HEK293 (cell line): ENCODE measurements around the gene NINJ2.

Experiments
- CTCF ChIA-PET: fragments of 350-600 bp; formaldehyde crosslinking; extraction: SDS; loops from one replicate; lab custom pipeline; 2021; ENCODE audit warnings: antibody characterized with exemption; lab: Yijun Ruan, JAX
- POLR2A ChIA-PET: fragments of 300-600 bp; formaldehyde crosslinking; extraction: SDS; loops from one replicate; lab custom pipeline; 2020; ENCODE audit warnings: antibody characterized with exemption, inconsistent platforms; lab: Yijun Ruan, JAX
- H3K27ac ChIP-seq: fragments of 200-500 bp; sonication (Bioruptor generic); 2 replicates; pipeline ENCODE4 v1.5.1; 2014; ENCODE audit warnings: low read depth, low read length, control low read depth, inconsistent platforms; ENCODE audit errors: extremely low read depth
- H3K36me3 ChIP-seq, 2 experiments: fragments of 200-500 bp in 1 of 2; sonication (Bioruptor generic) in 1 of 2; 1 replicate in 1 of 2; 2 replicates in 1 of 2; pipeline ENCODE4 v1.5.1; 2014 to 2017; ENCODE audit warnings: inconsistent platforms in 2 of 2, low read length in 2 of 2; ENCODE audit not compliant: control insufficient read depth in 2 of 2, insufficient read depth in 1 of 2
- H3K4me1 ChIP-seq: fragments of 200-500 bp; sonication (Bioruptor generic); 2 replicates; pipeline ENCODE4 v1.5.1; 2014; ENCODE audit warnings: mild to moderate bottlenecking, low read length, inconsistent platforms; ENCODE audit not compliant: control insufficient read depth, insufficient read depth
- H3K4me3 ChIP-seq: 2 replicates; pipeline ENCODE4 v1.5.1; 2011; ENCODE audit warnings: low read depth, mild to moderate bottlenecking, control low read depth, low read length, moderate library complexity
- H3K9me3 ChIP-seq: fragments of 200-500 bp; sonication (Bioruptor generic); 2 replicates; pipeline ENCODE4 v1.5.1; 2014; ENCODE audit warnings: low read depth, low read length, inconsistent platforms; ENCODE audit not compliant: control insufficient read depth, insufficient read depth
- CTCF ChIP-seq: fragments of 450-650 bp; formaldehyde crosslinking; IDR thresholded peaks from 2 replicates; pipeline ENCODE4 v1.5.1; 2016; ENCODE audit warnings: missing biosample characterization, missing genetic modification characterization
- EGR2 ChIP-seq: fragments of 450-650 bp; formaldehyde crosslinking; IDR thresholded peaks from 2 replicates; pipeline ENCODE4 v1.5.1; 2016; ENCODE audit warnings: low read depth, missing biosample characterization, missing genetic modification characterization
- FEZF1 ChIP-seq: fragments of 450-650 bp; formaldehyde crosslinking; IDR thresholded peaks from 2 replicates; pipeline ENCODE4 v1.5.1; 2016; ENCODE audit warnings: missing biosample characterization, missing genetic modification characterization
- MEIS1 ChIP-seq: sonication (generic); formaldehyde crosslinking; IDR thresholded peaks from 2 replicates; pipeline ENCODE4 v1.8.1; 2022; ENCODE audit warnings: missing genetic modification reagents, mild to moderate bottlenecking, borderline replicate concordance
- PRDM10 ChIP-seq: fragments of 450-650 bp; formaldehyde crosslinking; IDR thresholded peaks from 2 replicates; pipeline ENCODE4 v1.5.1; 2016; ENCODE audit warnings: missing biosample characterization, missing genetic modification characterization
- SALL2 ChIP-seq: fragments of 450-650 bp; formaldehyde crosslinking; IDR thresholded peaks from 2 replicates; pipeline ENCODE4 v1.5.0; 2017; ENCODE audit warnings: missing biosample characterization, mild to moderate bottlenecking, missing genetic modification characterization, borderline replicate concordance
- ZBTB21 ChIP-seq: fragments of 450-650 bp; formaldehyde crosslinking; IDR thresholded peaks from 2 replicates; pipeline ENCODE4 v1.5.1; 2017; ENCODE audit warnings: missing biosample characterization, missing genetic modification characterization
- ZEB2 ChIP-seq: fragments of 450-650 bp; formaldehyde crosslinking; IDR thresholded peaks from 2 replicates; pipeline ENCODE4 v1.5.1; 2016; ENCODE audit warnings: missing biosample characterization, missing genetic modification characterization
- ZFHX2 ChIP-seq: fragments of 450-650 bp; formaldehyde crosslinking; conservative IDR thresholded peaks from 2 replicates; pipeline ENCODE4 v1.5.1; 2016; ENCODE audit warnings: missing biosample characterization, missing genetic modification characterization
- ZNF175 ChIP-seq: fragments of 450-650 bp; formaldehyde crosslinking; IDR thresholded peaks from 2 replicates; pipeline ENCODE4 v1.5.1; 2016; ENCODE audit warnings: missing biosample characterization, missing genetic modification characterization
- ZNF214 ChIP-seq: fragments of 450-650 bp; formaldehyde crosslinking; IDR thresholded peaks from 2 replicates; pipeline ENCODE4 v1.5.1; 2017; ENCODE audit warnings: missing biosample characterization, mild to moderate bottlenecking, missing genetic modification characterization, borderline replicate concordance
- ZNF248 ChIP-seq: fragments of 450-650 bp; formaldehyde crosslinking; IDR thresholded peaks from 2 replicates; pipeline ENCODE4 v1.5.1; 2017; ENCODE audit warnings: missing biosample characterization, missing genetic modification characterization
- ZNF274 ChIP-seq, 2 experiments: fragments of 200-500 bp in 1 of 2; fragments of 450-650 bp in 1 of 2; sonication (Bioruptor generic) in 1 of 2; formaldehyde crosslinking in 1 of 2; IDR thresholded peaks; 2 replicates each; pipeline versions ENCODE4 v1.5.1 to v1.6.1; 2014 to 2016; ENCODE audit warnings: borderline replicate concordance in 1 of 2, inconsistent platforms in 1 of 2, low read length in 1 of 2, missing biosample characterization in 1 of 2, missing genetic modification characterization in 1 of 2
- ZNF324 ChIP-seq: fragments of 450-650 bp; formaldehyde crosslinking; IDR thresholded peaks from 2 replicates; pipeline ENCODE4 v1.5.1; 2016; ENCODE audit warnings: missing biosample characterization, missing genetic modification characterization
- ZNF501 ChIP-seq: fragments of 450-650 bp; formaldehyde crosslinking; IDR thresholded peaks from 2 replicates; pipeline ENCODE4 v1.5.1; 2016; ENCODE audit warnings: missing biosample characterization, missing genetic modification characterization
- ZNF610 ChIP-seq: fragments of 450-650 bp; formaldehyde crosslinking; IDR thresholded peaks from 2 replicates; pipeline ENCODE4 v1.5.1; 2016; ENCODE audit warnings: missing biosample characterization, missing genetic modification characterization, borderline replicate concordance
- ZNF768 ChIP-seq: fragments of 450-650 bp; formaldehyde crosslinking; IDR thresholded peaks from 2 replicates; pipeline ENCODE4 v1.5.1; 2018; ENCODE audit warnings: missing biosample characterization, mild to moderate bottlenecking, missing genetic modification characterization
- ZNF776 ChIP-seq: fragments of 450-650 bp; formaldehyde crosslinking; IDR thresholded peaks from 2 replicates; pipeline ENCODE4 v1.5.0; 2017; ENCODE audit warnings: missing biosample characterization, missing genetic modification characterization, borderline replicate concordance
- ZNF777 ChIP-seq: fragments of 450-650 bp; formaldehyde crosslinking; IDR thresholded peaks from 2 replicates; pipeline ENCODE4 v1.5.1; 2017; ENCODE audit warnings: missing biosample characterization, missing genetic modification characterization, borderline replicate concordance
- ZSCAN16 ChIP-seq: fragments of 450-650 bp; formaldehyde crosslinking; IDR thresholded peaks from 2 replicates; pipeline ENCODE4 v1.5.1; 2016; ENCODE audit warnings: missing biosample characterization, missing genetic modification characterization
- ZSCAN23 ChIP-seq: fragments of 450-650 bp; formaldehyde crosslinking; IDR thresholded peaks from 2 replicates; pipeline ENCODE4 v1.5.1; 2016; ENCODE audit warnings: missing biosample characterization, missing genetic modification characterization
- ZSCAN4 ChIP-seq: fragments of 450-650 bp; formaldehyde crosslinking; IDR thresholded peaks from 2 replicates; pipeline ENCODE4 v1.5.1; 2017; ENCODE audit warnings: missing biosample characterization, missing genetic modification characterization

Gene NINJ2

DNA sequence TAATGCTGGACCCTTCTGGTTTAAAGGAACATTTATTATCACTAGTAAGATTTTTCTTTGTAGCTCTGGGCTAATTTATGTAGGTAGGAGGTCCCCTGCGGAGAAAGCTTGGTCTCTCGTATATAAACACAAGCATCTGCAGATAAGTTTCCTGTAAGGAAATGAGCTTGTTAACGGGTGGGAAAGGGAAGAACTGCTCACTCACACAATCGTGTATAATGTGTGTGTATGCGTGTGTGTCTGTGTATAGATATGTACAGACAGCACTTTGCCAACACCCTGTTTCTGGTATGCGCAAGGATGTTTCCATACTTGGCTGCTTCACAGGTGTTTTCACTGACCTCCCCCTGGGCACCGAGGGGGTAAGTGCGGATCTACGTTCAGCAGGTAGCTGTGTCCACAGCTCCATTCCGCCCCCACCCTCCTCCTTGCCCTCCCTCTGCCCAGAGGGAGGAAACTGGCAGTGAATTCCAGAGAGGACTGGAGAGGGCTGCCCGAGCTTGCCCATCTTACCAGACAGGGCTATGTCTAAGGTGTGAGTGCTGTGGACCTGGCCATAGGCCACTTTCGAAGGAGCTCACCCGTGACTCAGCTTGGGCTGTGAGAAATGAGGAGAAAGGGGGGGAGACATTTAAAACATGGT lies 65.2 kb downstream of the NINJ2 start:
- no peak overlapping the region for H3K4me3 ChIP-seq
- POLR2A ChIA-PET: interaction anchor here (0.6 kb wide), 1 partner anchor 80 kb away, joined by 3 read pairs; no protein-coding TSS in a partner anchor
- CTCF ChIA-PET: interaction anchor here (0.5 to 2.1 kb wide), 3 partner anchors 28 to 216 kb away, joined by 3 to 6 read pairs (median 5); no protein-coding TSS in a partner anchor

DNA sequence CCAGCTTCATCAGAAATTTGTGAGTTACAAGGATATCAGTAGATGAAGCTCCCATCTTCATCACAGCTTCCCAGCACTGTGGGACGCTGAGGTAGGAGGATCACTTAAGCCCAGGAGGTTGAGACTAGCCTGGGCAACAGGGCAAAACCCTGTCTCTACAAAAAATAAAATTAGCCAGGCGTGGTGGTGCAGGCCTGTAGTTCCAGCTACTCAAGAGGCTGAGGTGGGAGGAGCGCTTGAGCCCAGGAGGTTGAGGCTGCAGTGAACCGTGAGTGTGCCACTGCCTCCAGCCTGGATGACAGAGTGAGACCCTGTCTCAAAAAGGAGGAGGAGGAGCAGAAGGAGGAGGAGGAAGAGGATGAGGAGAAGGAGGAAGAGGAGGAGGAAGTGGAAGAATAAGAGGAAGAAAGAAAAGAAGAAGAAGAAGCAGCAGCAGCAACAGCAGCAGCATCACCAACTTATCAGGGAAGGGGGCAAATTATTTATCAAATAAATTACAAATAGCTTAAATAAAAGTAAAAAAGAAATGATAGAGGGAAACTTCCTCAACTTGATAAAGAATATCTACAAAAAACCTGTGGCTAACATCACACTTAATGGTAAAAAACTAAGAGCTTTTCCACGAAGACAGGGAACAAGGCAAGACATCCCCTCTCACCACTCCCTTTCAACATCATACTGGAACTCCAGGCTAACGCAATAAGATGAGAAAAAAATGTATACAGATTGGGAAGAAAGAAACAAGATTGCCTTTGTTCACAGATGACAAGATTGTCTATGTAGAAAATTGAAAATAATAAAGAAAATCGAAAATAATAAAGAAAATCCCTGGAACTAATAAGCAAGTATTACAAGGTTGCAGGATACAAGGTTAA lies 69.6 kb downstream of the NINJ2 start:
- H3K27ac ChIP-seq: no peak overlapping the region
- no peak overlapping the region for H3K4me3 ChIP-seq
- ChIA-PET CTCF (interaction anchor here (0.6 to 0.7 kb wide), 2 partner anchors 40 to 161 kb away, joined by 4 to 7 read pairs; no protein-coding TSS in a partner anchor), POLR2A (no interaction called here)
- no peaks in the 10 kb centered on the region for H3K4me1 ChIP-seq
- no peaks in the 10 kb centered on the region for H3K36me3 ChIP-seq
- H3K9me3 ChIP-seq: no peaks in the 10 kb centered on the region
- TF ChIP-seq FEZF1 (no peak), ZNF214 (tag by site-specific recombination) (no peak), ZBTB21 (tag by site-specific recombination) (no peak), ZNF768 (tag by site-specific recombination) (no peak), ZSCAN16 (no peak), ZNF274 (IDR thresholded peaks at IDR 0.05; ENCODE audit: low read length) (no peak), ZNF274 (tag by site-specific recombination; IDR thresholded peaks at IDR 0.05; ENCODE audit: borderline replicate concordance) (no peak), ZNF501 (no peak), ZSCAN4 (tag by site-specific recombination) (no peak), ZNF776 (tag by site-specific recombination) (no peak), ZSCAN23 (no peak), ZNF248 (tag by site-specific recombination) (no peak), EGR2 (no peak), SALL2 (no peak), ZFHX2 (0 out of 2 replicates have a peak, but pooled peaks have one; percentile 15), CTCF (tag by site-specific recombination) (no peak), ZNF610 (tag by site-specific recombination) (no peak), ZEB2 (tag by site-specific recombination) (no peak), ZNF324 (tag by site-specific recombination) (no peak), ZNF175 (tag by site-specific recombination) (no peak), ZNF777 (tag by site-specific recombination) (no peak)

More for the DNA sequence above, 65.2 kb downstream of the NINJ2 start:
- Histone ChIP-seq H3K27ac (no peak overlapping the region), H3K4me1 (no peaks in the 10 kb centered on the region), H3K9me3 (no peaks in the 10 kb centered on the region), H3K36me3 (no peaks in the 10 kb centered on the region)
- no peak for TF ChIP-seq MEIS1
- 0 out of 2 replicates have a peak, but pooled peaks have one; percentile 21 for TF ChIP-seq PRDM10 (tag by site-specific recombination)
